ENCODE measurements around the gene USP46. TPM values are rescaled to one million over a fixed set of nuclear protein-coding genes. Genes with fewer than 3 reads are reported as not detected.
A peak's percentile ranks its signal among the peaks of the same experiment; 100 is the strongest.

The USP46 gene
- total and polyA plus RNA-seq, 2 of the 4 experiments (the other 2 are of a cell fraction) = 9.3 to 15.4 TPM

DNA sequence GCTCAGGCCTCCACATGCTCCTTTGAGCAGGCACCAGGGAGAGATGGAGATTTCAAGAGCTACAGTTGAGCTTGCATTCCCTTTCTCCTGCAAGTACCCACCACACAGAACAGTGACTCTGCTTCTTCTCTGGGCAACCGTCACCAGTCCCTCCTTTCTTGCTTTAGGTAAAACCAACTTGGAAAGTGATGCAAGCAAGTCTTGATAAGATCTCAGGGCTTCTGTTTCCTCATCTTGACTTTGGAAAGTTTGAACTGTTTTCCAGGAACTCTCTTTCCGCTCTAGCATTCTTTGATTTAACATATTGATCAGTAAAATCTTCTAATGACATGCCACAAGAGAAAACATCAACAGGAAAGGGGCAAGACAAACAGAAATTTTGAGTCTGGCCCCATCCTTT, 73.7 kb downstream of the USP46 start:
- TF ChIP-seq BHLHE40 (IDR thresholded peaks at IDR 0.05; ENCODE audit: low read depth, low read length) (no peak), NFE2L2 (IDR thresholded peaks at IDR 0.05; ENCODE audit: low read depth, low read length) (no peak), MAFK (IDR thresholded peaks at IDR 0.05; ENCODE audit: low read depth, low read length) (no peak), RFX5 (IDR thresholded peaks at IDR 0.05; ENCODE audit: low read depth, low read length) (no peak), CHD1 (IDR thresholded peaks at IDR 0.05; ENCODE audit: low read depth, low read length) (no peak)
- TF ChIP-seq, protein P1, sequence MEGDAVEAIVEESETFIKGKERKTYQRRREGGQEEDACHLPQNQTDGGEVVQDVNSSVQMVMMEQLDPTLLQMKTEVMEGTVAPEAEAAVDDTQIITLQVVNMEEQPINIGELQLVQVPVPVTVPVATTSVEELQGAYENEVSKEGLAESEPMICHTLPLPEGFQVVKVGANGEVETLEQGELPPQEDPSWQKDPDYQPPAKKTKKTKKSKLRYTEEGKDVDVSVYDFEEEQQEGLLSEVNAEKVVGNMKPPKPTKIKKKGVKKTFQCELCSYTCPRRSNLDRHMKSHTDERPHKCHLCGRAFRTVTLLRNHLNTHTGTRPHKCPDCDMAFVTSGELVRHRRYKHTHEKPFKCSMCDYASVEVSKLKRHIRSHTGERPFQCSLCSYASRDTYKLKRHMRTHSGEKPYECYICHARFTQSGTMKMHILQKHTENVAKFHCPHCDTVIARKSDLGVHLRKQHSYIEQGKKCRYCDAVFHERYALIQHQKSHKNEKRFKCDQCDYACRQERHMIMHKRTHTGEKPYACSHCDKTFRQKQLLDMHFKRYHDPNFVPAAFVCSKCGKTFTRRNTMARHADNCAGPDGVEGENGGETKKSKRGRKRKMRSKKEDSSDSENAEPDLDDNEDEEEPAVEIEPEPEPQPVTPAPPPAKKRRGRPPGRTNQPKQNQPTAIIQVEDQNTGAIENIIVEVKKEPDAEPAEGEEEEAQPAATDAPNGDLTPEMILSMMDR (conservative IDR thresholded peaks at IDR 0.05; ENCODE audit: low read depth, low read length) = no peak
- TF ChIP-seq, protein P2, sequence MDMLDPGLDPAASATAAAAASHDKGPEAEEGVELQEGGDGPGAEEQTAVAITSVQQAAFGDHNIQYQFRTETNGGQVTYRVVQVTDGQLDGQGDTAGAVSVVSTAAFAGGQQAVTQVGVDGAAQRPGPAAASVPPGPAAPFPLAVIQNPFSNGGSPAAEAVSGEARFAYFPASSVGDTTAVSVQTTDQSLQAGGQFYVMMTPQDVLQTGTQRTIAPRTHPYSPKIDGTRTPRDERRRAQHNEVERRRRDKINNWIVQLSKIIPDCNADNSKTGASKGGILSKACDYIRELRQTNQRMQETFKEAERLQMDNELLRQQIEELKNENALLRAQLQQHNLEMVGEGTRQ (IDR thresholded peaks at IDR 0.05; ENCODE audit: low read depth, low read length) = no peak
- Histone ChIP-seq H3K9me1 (ENCODE audit: insufficient read depth, low read length) (peaks cover 18% of the 10 kb centered on the region), H3K56ac (ENCODE audit: extremely low read depth, insufficient read depth, low read length) (no peak overlapping the region), H3K4me1 (ENCODE audit: control insufficient read depth, insufficient read depth, low read length) (peaks cover 14% of the 10 kb centered on the region), H3K27ac (ENCODE audit: insufficient read depth, low read length) (no peak overlapping the region), H4K5ac (ENCODE audit: low read depth, low read length) (no peak overlapping the region), H3K36me3 (ENCODE audit: control insufficient read depth, insufficient read depth, low read length) (no peaks in the 10 kb centered on the region), H2BK120ac (ENCODE audit: low read depth, low read length) (0 out of 2 replicates have a peak overlapping the region, but pooled peaks have one; percentile 37), H3K18ac (ENCODE audit: low read depth, low read length) (no peak overlapping the region), H3K9ac (ENCODE audit: low read depth, low read length) (no peak overlapping the region), H2BK5ac (ENCODE audit: low read depth, low read length, poor library complexity, severe bottlenecking) (no peak overlapping the region), H3K79me1 (ENCODE audit: low read depth in 1 of 2, low read length in 2 of 2) (0 out of 4 replicates have a peak, but pooled peaks cover 0 to 2% of the 10 kb centered on the region in 2 experiments), H3K4me3 (ENCODE audit: insufficient read depth, low read depth, low read length) (no peak overlapping the region), H3K4me2 (ENCODE audit: low read depth, low read length) (no peak overlapping the region), H2AFZ (replicated peaks; ENCODE audit: low read length, poor library complexity) (no peak overlapping the region), H3K4ac (ENCODE audit: low read depth, low read length) (0 out of 2 replicates have a peak overlapping the region, but pooled peaks have one; percentile 36), H2AK5ac (ENCODE audit: low read depth, low read length) (no peak overlapping the region), H3K9me3 (ENCODE audit: control insufficient read depth, insufficient read depth, low read length) (no peaks in the 10 kb centered on the region), H2BK20ac (ENCODE audit: low read depth, low read length) (0 out of 2 replicates have a peak overlapping the region, but pooled peaks have one; percentile 3), H3K14ac (replicated peaks; ENCODE audit: low read depth, low read length) (no peak overlapping the region), H2BK15ac (ENCODE audit: low read depth, low read length) (0 out of 3 replicates have a peak overlapping the region, but pooled peaks have one; percentile 34), H3K27me3 (ENCODE audit: control insufficient read depth, insufficient read depth, low read length) (no peaks in the 10 kb centered on the region), H4K20me1 (ENCODE audit: insufficient read depth, low read length) (no peaks in the 10 kb centered on the region), H4K91ac (ENCODE audit: insufficient read depth, low read depth, low read length) (no peak overlapping the region; the same call in 1 of the 2 replicates), H2AK9ac (replicated peaks; ENCODE audit: low read depth, low read length, poor library complexity) (no peak overlapping the region), H4K8ac (ENCODE audit: low read depth in 2 of 2, low read length in 2 of 2) (no peak overlapping the region), H3K23ac (ENCODE audit: low read depth, low read length) (no peak overlapping the region)
- DNase-seq = no peak
- in situ Hi-C loops (cut with MboI; ENCODE audit: low sequenced_read_pairs) = no loop called here
- no CpG with 5 or more reads among the region's 2 CpGs for WGBS, 2 experiments (ENCODE audit: extremely low coverage in 2 of 2, insufficient read length in 1 of 2)
- intact Hi-C loops (cut with micrococcal nuclease) = no loop called here
- dilution Hi-C loops (cut with HindIII; ENCODE audit: low sequenced_read_pairs, unreplicated experiment) = no loop called here
- ChIA-PET POLR2A (ENCODE audit: unreplicated experiment) (no interaction called here), CTCF (interaction anchor here (1.1 kb wide), 1 partner anchor 72 kb away, joined by 3 read pairs; no protein-coding TSS in a partner anchor)
- BruUV-seq (replicated peaks) = no TSS peak
- ATAC-seq (ENCODE audit: low read depth) = no peak
